ENCODE data around the gene ISCA2. TPM values are rescaled to one million over a fixed set of nuclear protein-coding genes. Genes with fewer than 3 reads are reported as not detected.

Gene ISCA2
- polyA plus RNA-seq, 5 donors: 29.8 to 38.3 (median 35.5) TPM

Other genes starting within 250 kb of the ISCA2 start
- gene ABCD4, start 190.8 kb upstream of the ISCA2 start, polyA plus RNA-seq (ENCODE audit: insufficient read depth in 1 of 5, insufficient read length in 5 of 5, low replicate concordance in 1 of 5): 100 to 1,000 TPM in 4 of 5 donors, 10 to 100 TPM in 1; 99.9 to 135 (median 107) TPM
- under 1 TPM in 3 of 5 donors, not detected in 2; 0.03 to 0.04 (median 0.04) TPM for gene VRTN, start 145.3 kb upstream of the ISCA2 start, polyA plus RNA-seq (ENCODE audit: insufficient read depth in 1 of 5, insufficient read length in 5 of 5, low replicate concordance in 1 of 5)
- gene SYNDIG1L, start 67.6 kb upstream of the ISCA2 start, polyA plus RNA-seq (ENCODE audit: insufficient read depth in 1 of 5, insufficient read length in 5 of 5, low replicate concordance in 1 of 5): under 1 TPM; 0.40 to 0.91 (median 0.56) TPM
- 1,000 to 10,000 TPM in 1 of 5 donors, 100 to 1,000 TPM in 4; 800 to 1,202 (median 955) TPM for gene NPC2, start 460 bp upstream of the ISCA2 start, polyA plus RNA-seq (ENCODE audit: insufficient read depth in 1 of 5, insufficient read length in 5 of 5, low replicate concordance in 1 of 5)
- gene LTBP2, start 118.5 kb downstream of the ISCA2 start, polyA plus RNA-seq (ENCODE audit: insufficient read depth in 1 of 5, insufficient read length in 5 of 5, low replicate concordance in 1 of 5): 10 to 100 TPM; 10.6 to 30.9 (median 16.7) TPM
- 10 to 100 TPM; 23.1 to 30.0 (median 25.3) TPM for gene AREL1, start 219.3 kb downstream of the ISCA2 start, polyA plus RNA-seq (ENCODE audit: insufficient read depth in 1 of 5, insufficient read length in 5 of 5, low replicate concordance in 1 of 5)
- 10 to 100 TPM; 56.9 to 86.5 (median 76.1) TPM for gene FCF1, start 219.4 kb downstream of the ISCA2 start, polyA plus RNA-seq (ENCODE audit: insufficient read depth in 1 of 5, insufficient read length in 5 of 5, low replicate concordance in 1 of 5)